HEK293 (cell line): ENCODE results near the gene UHMK1.

Experiments
- CTCF ChIA-PET: fragments of 350-600 bp; formaldehyde crosslinking; extraction: SDS; loops from one replicate; lab custom pipeline; 2021; ENCODE audit warnings: antibody characterized with exemption; lab: Yijun Ruan, JAX
- POLR2A ChIA-PET: fragments of 300-600 bp; formaldehyde crosslinking; extraction: SDS; loops from one replicate; lab custom pipeline; 2020; ENCODE audit warnings: antibody characterized with exemption, inconsistent platforms; lab: Yijun Ruan, JAX
- H3K27ac ChIP-seq: fragments of 200-500 bp; sonication (Bioruptor generic); 2 replicates; pipeline ENCODE4 v1.5.1; 2014; ENCODE audit warnings: low read depth, low read length, control low read depth, inconsistent platforms; ENCODE audit errors: extremely low read depth
- H3K36me3 ChIP-seq, 2 experiments: fragments of 200-500 bp in 1 of 2; sonication (Bioruptor generic) in 1 of 2; 1 replicate in 1 of 2; 2 replicates in 1 of 2; pipeline ENCODE4 v1.5.1; 2014 to 2017; ENCODE audit warnings: inconsistent platforms in 2 of 2, low read length in 2 of 2; ENCODE audit not compliant: control insufficient read depth in 2 of 2, insufficient read depth in 1 of 2
- H3K4me1 ChIP-seq: fragments of 200-500 bp; sonication (Bioruptor generic); 2 replicates; pipeline ENCODE4 v1.5.1; 2014; ENCODE audit warnings: mild to moderate bottlenecking, low read length, inconsistent platforms; ENCODE audit not compliant: control insufficient read depth, insufficient read depth
- H3K4me3 ChIP-seq: 2 replicates; pipeline ENCODE4 v1.5.1; 2011; ENCODE audit warnings: low read depth, mild to moderate bottlenecking, control low read depth, low read length, moderate library complexity
- H3K9me3 ChIP-seq: fragments of 200-500 bp; sonication (Bioruptor generic); 2 replicates; pipeline ENCODE4 v1.5.1; 2014; ENCODE audit warnings: low read depth, low read length, inconsistent platforms; ENCODE audit not compliant: control insufficient read depth, insufficient read depth
- GLI2 ChIP-seq: fragments of 450-650 bp; formaldehyde crosslinking; IDR thresholded peaks from 2 replicates; pipeline ENCODE4; 2017; ENCODE audit warnings: missing biosample characterization, missing genetic modification characterization, low read depth, borderline replicate concordance
- HOXA7 ChIP-seq: sonication (generic); formaldehyde crosslinking; IDR thresholded peaks from 2 replicates; pipeline ENCODE4 v1.8.1; 2022; ENCODE audit warnings: missing genetic modification reagents, borderline replicate concordance
- OSR2 ChIP-seq: fragments of 450-650 bp; formaldehyde crosslinking; IDR thresholded peaks from 2 replicates; pipeline ENCODE4 v1.5.1; 2016; ENCODE audit warnings: missing biosample characterization, missing genetic modification characterization
- SCRT2 ChIP-seq: fragments of 450-650 bp; formaldehyde crosslinking; IDR thresholded peaks from 2 replicates; pipeline ENCODE4 v1.5.1; 2016; ENCODE audit warnings: missing biosample characterization, missing genetic modification characterization
- SETDB1 ChIP-seq: IDR thresholded peaks from one replicate; pipeline ENCODE4 v1.6.1; 2017; ENCODE audit warnings: mild to moderate bottlenecking, low read length, moderate library complexity, mixed read lengths; ENCODE audit not compliant: insufficient read length
- SP2 ChIP-seq: fragments of 450-650 bp; formaldehyde crosslinking; IDR thresholded peaks from 2 replicates; pipeline ENCODE4 v1.5.1; 2016; ENCODE audit warnings: missing biosample characterization, missing genetic modification characterization
- SP3 ChIP-seq: fragments of 450-650 bp; formaldehyde crosslinking; IDR thresholded peaks from 2 replicates; pipeline ENCODE4 v1.5.1; 2016; ENCODE audit warnings: missing biosample characterization, missing genetic modification characterization
- WT1 ChIP-seq: fragments of 450-650 bp; formaldehyde crosslinking; IDR thresholded peaks from 2 replicates; pipeline ENCODE4 v1.5.1; 2016; ENCODE audit warnings: missing biosample characterization, missing genetic modification characterization
- ZBTB48 ChIP-seq: fragments of 450-650 bp; formaldehyde crosslinking; IDR thresholded peaks from 2 replicates; pipeline ENCODE4 v1.5.1; 2016; ENCODE audit warnings: missing biosample characterization, missing genetic modification characterization
- ZFP69B ChIP-seq: fragments of 450-650 bp; formaldehyde crosslinking; IDR thresholded peaks from 2 replicates; pipeline ENCODE4 v1.5.1; 2016; ENCODE audit warnings: missing biosample characterization, missing genetic modification characterization
- ZNF114 ChIP-seq: fragments of 450-650 bp; formaldehyde crosslinking; IDR thresholded peaks from 2 replicates; pipeline ENCODE4 v1.5.0; 2017; ENCODE audit warnings: missing biosample characterization, missing genetic modification characterization
- ZNF138 ChIP-seq: fragments of 450-650 bp; formaldehyde crosslinking; IDR thresholded peaks from 2 replicates; pipeline ENCODE4 v1.5.1; 2016; ENCODE audit warnings: missing biosample characterization, missing genetic modification characterization, borderline replicate concordance
- ZNF2 ChIP-seq: fragments of 450-650 bp; formaldehyde crosslinking; IDR thresholded peaks from 2 replicates; pipeline ENCODE4 v1.5.1; 2016; ENCODE audit warnings: missing biosample characterization, missing genetic modification characterization
- ZNF211 ChIP-seq: fragments of 450-650 bp; formaldehyde crosslinking; IDR thresholded peaks from 2 replicates; pipeline ENCODE4 v1.5.1; 2016; ENCODE audit warnings: low read depth, missing biosample characterization, missing genetic modification characterization
- ZNF24 ChIP-seq: fragments of 450-650 bp; formaldehyde crosslinking; IDR thresholded peaks from 2 replicates; pipeline ENCODE4 v1.5.1; 2016; ENCODE audit warnings: missing biosample characterization, missing genetic modification characterization
- ZNF366 ChIP-seq: fragments of 450-650 bp; formaldehyde crosslinking; conservative IDR thresholded peaks from 2 replicates; pipeline ENCODE4 v1.5.1; 2016; ENCODE audit warnings: missing biosample characterization, missing genetic modification characterization
- ZNF426 ChIP-seq: fragments of 450-650 bp; formaldehyde crosslinking; IDR thresholded peaks from 2 replicates; pipeline ENCODE4 v1.5.1; 2017; ENCODE audit warnings: missing biosample characterization, missing genetic modification characterization, mild to moderate bottlenecking, inconsistent platforms, moderate library complexity
- ZNF529 ChIP-seq: fragments of 450-650 bp; formaldehyde crosslinking; IDR thresholded peaks from 2 replicates; pipeline ENCODE4 v1.5.1; 2017; ENCODE audit warnings: missing genetic modification characterization, missing biosample characterization; ENCODE audit not compliant: insufficient replicate concordance
- ZNF530 ChIP-seq: fragments of 450-650 bp; formaldehyde crosslinking; IDR thresholded peaks from 2 replicates; pipeline ENCODE4 v1.5.1; 2016; ENCODE audit warnings: low read depth, missing biosample characterization, missing genetic modification characterization
- ZNF610 ChIP-seq: fragments of 450-650 bp; formaldehyde crosslinking; IDR thresholded peaks from 2 replicates; pipeline ENCODE4 v1.5.1; 2016; ENCODE audit warnings: missing biosample characterization, missing genetic modification characterization, borderline replicate concordance
- ZNF626 ChIP-seq: fragments of 450-650 bp; sonication (Bioruptor Pico); formaldehyde crosslinking; IDR thresholded peaks from 2 replicates; pipeline ENCODE4 v1.5.1; 2018; ENCODE audit warnings: missing biosample characterization, missing genetic modification characterization, inconsistent platforms
- ZNF654 ChIP-seq: fragments of 450-650 bp; formaldehyde crosslinking; IDR thresholded peaks from 2 replicates; pipeline ENCODE4 v1.5.1; 2016; ENCODE audit warnings: low read depth, missing biosample characterization, missing genetic modification characterization
- ZNF664 ChIP-seq: fragments of 450-650 bp; formaldehyde crosslinking; IDR thresholded peaks from 2 replicates; pipeline ENCODE4 v1.5.1; 2016; ENCODE audit warnings: missing biosample characterization, missing genetic modification characterization
- ZNF670 ChIP-seq: fragments of 450-650 bp; formaldehyde crosslinking; IDR thresholded peaks from 2 replicates; pipeline ENCODE4 v1.5.1; 2016; ENCODE audit warnings: missing biosample characterization, missing genetic modification characterization, low read depth
- ZNF76 ChIP-seq: fragments of 450-650 bp; formaldehyde crosslinking; IDR thresholded peaks from 2 replicates; pipeline ENCODE4; 2016; ENCODE audit warnings: low read depth, missing biosample characterization, missing genetic modification characterization, borderline replicate concordance
- ZNF776 ChIP-seq: fragments of 450-650 bp; formaldehyde crosslinking; IDR thresholded peaks from 2 replicates; pipeline ENCODE4 v1.5.0; 2017; ENCODE audit warnings: missing biosample characterization, missing genetic modification characterization, borderline replicate concordance
- ZNF837 ChIP-seq: fragments of 450-650 bp; formaldehyde crosslinking; IDR thresholded peaks from 2 replicates; pipeline ENCODE4 v1.5.1; 2016; ENCODE audit warnings: missing biosample characterization, missing genetic modification characterization
- TF ChIP-seq, protein P1 (sequence below): fragments of 450-650 bp; formaldehyde crosslinking; conservative IDR thresholded peaks from 2 replicates; pipeline ENCODE4 v1.5.1; 2016; ENCODE audit warnings: low read depth, missing biosample characterization, missing genetic modification characterization
- TF ChIP-seq, protein P2 (sequence below): fragments of 450-650 bp; formaldehyde crosslinking; IDR thresholded peaks from 2 replicates; pipeline ENCODE4 v1.5.1; 2017; ENCODE audit warnings: missing biosample characterization, missing genetic modification characterization
- TF ChIP-seq, protein P3 (sequence below): fragments of 450-650 bp; formaldehyde crosslinking; IDR thresholded peaks from 2 replicates; pipeline ENCODE4 v1.5.1; 2016; ENCODE audit warnings: missing biosample characterization, missing genetic modification characterization

Gene UHMK1

DNA sequence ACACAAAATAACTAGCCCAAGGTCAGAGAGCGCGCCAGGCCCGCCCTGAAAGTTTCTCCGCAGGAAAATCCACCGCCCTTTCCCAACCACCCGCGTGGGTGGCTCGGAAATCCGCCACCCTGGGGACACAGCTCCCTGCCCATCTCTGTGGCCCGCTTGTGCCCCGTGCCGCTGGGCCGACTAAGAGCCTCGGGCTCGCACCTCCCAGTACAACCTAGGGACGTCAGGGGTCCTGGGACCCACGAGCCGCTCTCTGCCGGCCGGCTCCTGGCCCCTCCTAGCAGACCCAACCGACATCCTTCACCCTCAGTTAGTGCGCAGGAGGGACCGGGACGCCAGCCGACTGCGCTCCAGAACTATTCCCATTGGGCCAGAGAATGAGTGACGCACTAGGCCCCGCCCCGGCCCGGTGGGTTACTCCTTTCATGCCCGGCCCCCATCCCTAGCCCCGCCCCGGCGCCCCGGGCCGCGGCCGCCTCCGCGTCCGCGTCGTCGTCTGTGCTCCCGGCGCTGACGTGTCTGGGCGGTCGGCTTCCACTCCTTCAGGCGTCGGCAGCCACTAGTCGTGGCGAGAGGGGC, 63.5 kb downstream of the UHMK1 start:
- ChIA-PET POLR2A (interaction anchor here (0.6 to 1.1 kb wide), 8 partner anchors 12 to 499 kb away, joined by 3 to 4 read pairs (median 3); no protein-coding TSS in a partner anchor), CTCF (no interaction called here)
- Histone ChIP-seq H3K4me3 (peak overlapping the region; percentile 96), H3K27ac (peak overlapping the region; percentile 76), H3K4me1 (no peaks in the 10 kb centered on the region), H3K36me3 (peaks cover 0 to 3% of the 10 kb centered on the region in 2 experiments; a peak in 1 of 3 replicates), H3K9me3 (no peaks in the 10 kb centered on the region)
- TF ChIP-seq ZNF837 (tag by site-specific recombination): no peak
- TF ChIP-seq ZNF670 (tag by site-specific recombination): no peak
- TF ChIP-seq ZBTB48 (tag by site-specific recombination): peak; percentile 76
- TF ChIP-seq ZNF114: no peak
- TF ChIP-seq ZNF76 (tag by site-specific recombination): no peak
- no peak for TF ChIP-seq ZNF664 (tag by site-specific recombination)
- TF ChIP-seq SP3: peak; percentile 78
- 0 out of 2 replicates have a peak, but pooled peaks have one; percentile 28 for TF ChIP-seq ZNF24
- TF ChIP-seq SCRT2 (tag by site-specific recombination): no peak
- TF ChIP-seq OSR2 (tag by site-specific recombination): peak; percentile 94
- TF ChIP-seq ZNF426 (tag by site-specific recombination): no peak
- TF ChIP-seq GLI2 (tag by site-specific recombination): no peak
- TF ChIP-seq ZNF138: no peak
- TF ChIP-seq ZNF366 (tag by site-specific recombination): peak; percentile 34; the same call in 1 of the 2 replicates
- TF ChIP-seq ZNF529 (tag by site-specific recombination): no peak
- no peak for TF ChIP-seq ZNF654
- no peak for TF ChIP-seq ZNF776 (tag by site-specific recombination)
- TF ChIP-seq HOXA7 (CRISPR knock-in tag): no peak
- TF ChIP-seq ZNF2: peak; percentile 52; the same call in 1 of the 2 replicates
- TF ChIP-seq, protein P1, sequence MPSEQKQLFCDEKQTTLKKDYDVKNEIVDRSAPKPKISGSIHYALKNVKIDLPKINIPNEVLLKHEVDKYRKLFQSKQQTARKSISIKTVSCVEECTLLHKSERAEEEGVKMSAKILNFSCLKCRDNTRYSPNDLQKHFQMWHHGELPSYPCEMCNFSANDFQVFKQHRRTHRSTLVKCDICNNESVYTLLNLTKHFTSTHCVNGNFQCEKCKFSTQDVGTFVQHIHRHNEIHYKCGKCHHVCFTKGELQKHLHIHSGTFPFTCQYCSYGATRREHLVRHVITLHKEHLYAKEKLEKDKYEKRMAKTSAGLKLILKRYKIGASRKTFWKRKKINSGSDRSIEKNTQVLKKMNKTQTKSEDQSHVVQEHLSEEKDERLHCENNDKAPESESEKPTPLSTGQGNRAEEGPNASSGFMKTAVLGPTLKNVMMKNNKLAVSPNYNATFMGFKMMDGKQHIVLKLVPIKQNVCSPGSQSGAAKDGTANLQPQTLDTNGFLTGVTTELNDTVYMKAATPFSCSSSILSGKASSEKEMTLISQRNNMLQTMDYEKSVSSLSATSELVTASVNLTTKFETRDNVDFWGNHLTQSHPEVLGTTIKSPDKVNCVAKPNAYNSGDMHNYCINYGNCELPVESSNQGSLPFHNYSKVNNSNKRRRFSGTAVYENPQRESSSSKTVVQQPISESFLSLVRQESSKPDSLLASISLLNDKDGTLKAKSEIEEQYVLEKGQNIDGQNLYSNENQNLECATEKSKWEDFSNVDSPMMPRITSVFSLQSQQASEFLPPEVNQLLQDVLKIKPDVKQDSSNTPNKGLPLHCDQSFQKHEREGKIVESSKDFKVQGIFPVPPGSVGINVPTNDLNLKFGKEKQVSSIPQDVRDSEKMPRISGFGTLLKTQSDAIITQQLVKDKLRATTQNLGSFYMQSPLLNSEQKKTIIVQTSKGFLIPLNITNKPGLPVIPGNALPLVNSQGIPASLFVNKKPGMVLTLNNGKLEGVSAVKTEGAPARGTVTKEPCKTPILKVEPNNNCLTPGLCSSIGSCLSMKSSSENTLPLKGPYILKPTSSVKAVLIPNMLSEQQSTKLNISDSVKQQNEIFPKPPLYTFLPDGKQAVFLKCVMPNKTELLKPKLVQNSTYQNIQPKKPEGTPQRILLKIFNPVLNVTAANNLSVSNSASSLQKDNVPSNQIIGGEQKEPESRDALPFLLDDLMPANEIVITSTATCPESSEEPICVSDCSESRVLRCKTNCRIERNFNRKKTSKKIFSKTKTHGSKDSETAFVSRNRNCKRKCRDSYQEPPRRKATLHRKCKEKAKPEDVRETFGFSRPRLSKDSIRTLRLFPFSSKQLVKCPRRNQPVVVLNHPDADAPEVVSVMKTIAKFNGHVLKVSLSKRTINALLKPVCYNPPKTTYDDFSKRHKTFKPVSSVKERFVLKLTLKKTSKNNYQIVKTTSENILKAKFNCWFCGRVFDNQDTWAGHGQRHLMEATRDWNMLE: no peak
- no peak for TF ChIP-seq ZNF530
- no peak for TF ChIP-seq WT1 (tag by site-specific recombination)
- no peak for TF ChIP-seq ZNF211 (tag by site-specific recombination)
- TF ChIP-seq ZFP69B (tag by site-specific recombination): peak; percentile 25; the same call in 1 of the 2 replicates
- no peak for TF ChIP-seq SETDB1
- TF ChIP-seq SP2 (tag by site-specific recombination): peak; percentile 92
- TF ChIP-seq, protein P2, sequence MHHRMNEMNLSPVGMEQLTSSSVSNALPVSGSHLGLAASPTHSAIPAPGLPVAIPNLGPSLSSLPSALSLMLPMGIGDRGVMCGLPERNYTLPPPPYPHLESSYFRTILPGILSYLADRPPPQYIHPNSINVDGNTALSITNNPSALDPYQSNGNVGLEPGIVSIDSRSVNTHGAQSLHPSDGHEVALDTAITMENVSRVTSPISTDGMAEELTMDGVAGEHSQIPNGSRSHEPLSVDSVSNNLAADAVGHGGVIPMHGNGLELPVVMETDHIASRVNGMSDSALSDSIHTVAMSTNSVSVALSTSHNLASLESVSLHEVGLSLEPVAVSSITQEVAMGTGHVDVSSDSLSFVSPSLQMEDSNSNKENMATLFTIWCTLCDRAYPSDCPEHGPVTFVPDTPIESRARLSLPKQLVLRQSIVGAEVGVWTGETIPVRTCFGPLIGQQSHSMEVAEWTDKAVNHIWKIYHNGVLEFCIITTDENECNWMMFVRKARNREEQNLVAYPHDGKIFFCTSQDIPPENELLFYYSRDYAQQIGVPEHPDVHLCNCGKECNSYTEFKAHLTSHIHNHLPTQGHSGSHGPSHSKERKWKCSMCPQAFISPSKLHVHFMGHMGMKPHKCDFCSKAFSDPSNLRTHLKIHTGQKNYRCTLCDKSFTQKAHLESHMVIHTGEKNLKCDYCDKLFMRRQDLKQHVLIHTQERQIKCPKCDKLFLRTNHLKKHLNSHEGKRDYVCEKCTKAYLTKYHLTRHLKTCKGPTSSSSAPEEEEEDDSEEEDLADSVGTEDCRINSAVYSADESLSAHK (tag by site-specific recombination): no peak
- peak; percentile 20; the same call in 1 of the 2 replicates for TF ChIP-seq ZNF610 (tag by site-specific recombination)
- no peak for TF ChIP-seq ZNF626 (tag by site-specific recombination)
- TF ChIP-seq, protein P3, sequence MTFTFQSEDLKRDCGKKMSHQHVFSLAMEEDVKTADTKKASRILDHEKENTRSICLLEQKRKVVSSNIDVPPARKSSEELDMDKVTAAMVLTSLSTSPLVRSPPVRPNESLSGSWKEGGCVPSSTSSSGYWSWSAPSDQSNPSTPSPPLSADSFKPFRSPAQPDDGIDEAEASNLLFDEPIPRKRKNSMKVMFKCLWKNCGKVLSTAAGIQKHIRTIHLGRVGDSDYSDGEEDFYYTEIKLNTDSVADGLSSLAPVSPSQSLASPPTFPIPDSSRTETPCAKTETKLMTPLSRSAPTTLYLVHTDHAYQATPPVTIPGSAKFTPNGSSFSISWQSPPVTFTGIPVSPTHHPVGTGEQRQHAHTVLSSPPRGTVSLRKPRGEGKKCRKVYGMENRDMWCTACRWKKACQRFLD: 0 out of 2 replicates have a peak, but pooled peaks have one; percentile 42
